NAMALWA (cell line): ENCODE measurements around the gene CAMKV.
"Not testable (repeated sequence)": the region's sequence is repeated elsewhere in the genome, so short reads cannot be mapped to it uniquely, and the experiment has no call there.

Experiments used
- DNase-seq: peaks from one replicate; pipeline ENCODE4 v3.0.0-alpha.2; 2015; ENCODE audit warnings: low spot score

CAMKV gene

DNA sequence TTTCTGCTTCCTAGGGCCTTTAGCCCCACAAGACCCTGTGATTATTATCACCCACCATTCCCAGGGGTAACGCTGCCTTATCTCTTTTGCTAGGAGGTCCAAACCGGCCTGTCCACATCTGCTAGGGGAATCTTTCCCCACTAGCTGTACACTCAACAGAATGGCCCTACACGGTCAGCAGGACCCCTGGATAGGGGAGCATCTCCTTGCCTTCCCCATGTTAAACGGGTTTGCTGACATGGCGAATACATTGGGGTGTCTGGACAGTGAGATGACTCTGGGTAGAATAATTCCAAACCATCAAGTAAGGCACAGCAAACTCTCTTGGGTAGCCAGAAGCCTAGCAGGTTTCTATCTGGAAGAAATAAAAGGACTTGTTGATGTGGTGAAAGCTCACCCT lies 14.0 kb downstream of the CAMKV start:
- DNase-seq: no peak

- DNase-seq: no peak
Measured at GRCh38 chr3:49845694-49846093, 24.0 kb downstream of the CAMKV start.

DNA sequence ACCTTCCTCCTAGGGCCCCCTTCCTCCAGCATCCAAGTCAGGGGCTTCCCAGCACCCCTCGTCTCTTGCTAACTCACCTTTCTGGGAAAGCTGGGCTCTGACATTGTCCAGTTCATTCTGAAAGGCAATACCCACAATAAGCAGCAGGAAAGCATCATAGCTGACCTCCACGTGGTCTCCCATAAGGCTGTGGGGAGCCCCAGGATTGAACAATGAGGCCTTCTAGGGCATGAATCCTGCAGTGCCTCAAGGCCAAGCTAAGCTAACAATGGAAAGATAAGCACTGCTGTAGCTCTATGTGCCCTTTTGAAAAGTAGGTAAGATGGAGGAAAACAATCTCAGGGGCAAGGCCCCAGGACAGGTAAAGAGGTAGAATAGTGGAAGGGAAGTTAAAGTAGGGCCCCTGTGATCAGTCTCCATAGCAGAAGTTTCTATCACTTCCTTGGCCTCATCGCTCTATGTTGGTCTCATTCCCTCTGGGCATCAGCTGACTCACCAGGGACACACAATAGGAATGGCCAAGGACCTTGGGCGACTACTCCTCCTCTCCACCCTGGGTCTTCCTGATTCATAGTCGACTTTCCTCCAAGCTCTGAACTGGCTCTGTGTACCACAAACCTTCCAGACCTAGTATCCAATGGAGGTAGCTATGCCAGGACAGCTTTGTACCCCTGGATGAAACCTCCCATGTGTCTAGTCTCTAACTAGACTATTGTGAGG lies 25.1 kb downstream of the CAMKV start:
- DNase-seq: no peak

GRCh38 chr3:49842843-49843517 lies 26.7 kb downstream of the CAMKV start:
- DNase-seq: no peak

DNA sequence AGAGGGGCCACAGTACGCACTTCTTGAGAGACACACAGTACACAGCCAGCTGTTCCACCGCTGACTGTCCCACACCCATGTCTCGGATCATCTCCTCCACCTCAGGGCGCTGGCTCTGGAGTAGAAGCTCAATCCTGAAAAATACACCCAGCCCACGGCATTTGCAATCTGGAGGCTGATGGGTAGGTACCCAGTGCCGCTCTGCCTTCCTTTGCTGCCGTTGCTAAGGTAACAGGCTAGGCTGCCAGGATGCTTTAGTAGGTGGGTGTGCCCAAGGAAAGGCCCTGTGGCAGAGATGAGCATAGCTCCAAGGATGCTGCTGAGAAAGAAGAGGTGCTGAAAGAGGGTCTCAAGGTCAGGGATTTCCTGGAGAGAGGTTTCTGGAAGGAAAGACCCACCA lies 27.9 kb downstream of the CAMKV start:
- no peak for DNase-seq

DNA sequence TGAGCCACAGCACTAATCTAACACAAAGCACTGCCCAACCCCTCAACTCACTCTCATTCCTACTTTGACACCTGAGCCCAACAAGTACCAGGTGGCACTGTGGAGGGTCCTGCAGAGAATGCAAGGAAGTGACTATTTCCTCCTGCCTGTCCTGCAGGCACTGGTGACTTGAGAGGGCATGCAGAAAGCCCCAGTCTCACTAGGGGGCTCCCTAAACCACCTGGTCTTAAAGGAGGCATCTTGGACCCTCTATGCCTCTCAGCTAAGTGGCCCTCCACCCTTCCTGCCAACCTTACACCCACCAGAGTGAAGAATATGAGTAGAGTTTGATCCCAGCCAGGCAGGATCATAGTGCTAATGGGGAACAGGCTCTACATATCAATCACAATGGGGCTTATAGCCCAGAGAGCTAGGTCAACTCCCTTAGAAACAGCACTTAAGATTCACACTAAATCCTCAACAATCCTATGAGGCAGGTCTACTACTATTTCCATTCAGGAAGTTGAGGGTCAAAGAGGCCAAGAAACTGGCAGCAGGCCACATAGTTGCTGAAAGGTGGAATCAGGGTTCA lies 28.5 kb downstream of the CAMKV start:
- peak; percentile 52 for DNase-seq

DNA sequence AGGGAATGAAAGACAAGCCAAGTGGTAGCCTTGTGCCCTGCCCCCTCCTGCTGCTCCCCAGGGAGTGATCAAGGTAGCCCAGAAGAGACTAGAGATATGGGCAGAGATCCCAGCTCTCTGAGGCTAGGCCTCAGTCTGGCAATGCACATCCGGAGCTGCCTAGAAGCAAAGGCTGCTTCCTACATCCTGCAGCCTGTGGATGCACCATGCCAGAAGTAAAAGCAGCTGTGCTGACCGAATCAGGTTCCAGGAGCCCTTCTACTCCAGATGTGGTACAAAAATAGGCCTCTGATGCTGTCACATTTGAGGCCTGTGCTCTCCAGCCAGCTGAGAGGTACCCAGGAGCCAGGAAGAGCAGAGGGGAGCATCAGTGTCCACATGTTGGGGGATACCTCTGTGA lies 29.3 kb downstream of the CAMKV start:
- DNase-seq: no peak

DNA sequence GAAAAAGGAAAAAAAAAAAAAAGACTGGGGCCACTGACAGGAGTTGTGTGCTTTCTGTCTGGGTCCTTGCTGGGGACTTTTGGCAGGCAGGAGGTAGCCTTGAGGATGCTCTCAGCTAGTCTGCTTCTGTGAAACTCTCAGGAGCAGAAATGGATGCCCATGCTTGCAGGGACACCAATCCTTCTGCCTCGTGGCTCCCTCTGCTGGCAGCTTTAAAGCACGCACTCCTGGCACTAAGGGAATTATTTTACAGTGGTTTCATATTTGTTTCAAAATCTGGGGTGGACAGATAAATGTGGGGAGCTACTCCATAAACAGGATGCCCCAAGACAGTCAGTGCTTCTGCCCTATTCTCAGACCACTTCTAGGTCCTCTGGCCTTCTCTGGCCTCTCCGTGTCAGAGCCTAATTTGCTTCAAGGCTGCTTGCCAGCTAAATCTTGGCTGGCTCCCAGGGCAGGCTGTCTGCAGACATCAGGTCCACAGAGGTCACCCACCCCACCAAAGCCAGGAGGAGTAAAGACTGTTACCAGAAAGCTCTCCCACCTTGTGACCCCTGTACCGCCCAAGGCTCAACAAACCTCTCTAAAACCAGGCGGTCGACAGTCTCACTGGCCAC lies 30.4 kb downstream of the CAMKV start:
- DNase-seq: peak; percentile 73

GRCh38 chr3:49831341-49831740 lies 38.4 kb downstream of the CAMKV start:
- no peak for DNase-seq

DNA sequence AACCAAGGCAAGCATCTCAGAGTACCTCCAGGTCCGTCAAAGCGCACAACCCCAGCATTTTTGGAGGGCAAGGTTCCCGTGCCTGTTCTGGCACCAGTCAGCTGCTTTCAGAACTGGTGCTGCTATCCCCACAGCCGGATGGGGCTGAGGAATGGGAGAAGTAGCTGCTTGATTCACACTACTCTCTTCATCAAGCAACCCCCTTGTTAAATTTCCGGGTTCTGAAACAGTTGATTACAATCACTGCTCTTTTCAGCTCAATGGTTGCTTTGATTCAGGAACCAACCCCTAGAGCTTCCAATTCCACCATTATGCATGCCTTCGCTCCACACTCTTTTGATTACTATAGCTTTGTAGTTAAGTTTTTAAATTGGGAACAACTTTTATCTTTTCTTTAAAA lies 43.7 kb downstream of the CAMKV start:
- DNase-seq: no peak

DNA sequence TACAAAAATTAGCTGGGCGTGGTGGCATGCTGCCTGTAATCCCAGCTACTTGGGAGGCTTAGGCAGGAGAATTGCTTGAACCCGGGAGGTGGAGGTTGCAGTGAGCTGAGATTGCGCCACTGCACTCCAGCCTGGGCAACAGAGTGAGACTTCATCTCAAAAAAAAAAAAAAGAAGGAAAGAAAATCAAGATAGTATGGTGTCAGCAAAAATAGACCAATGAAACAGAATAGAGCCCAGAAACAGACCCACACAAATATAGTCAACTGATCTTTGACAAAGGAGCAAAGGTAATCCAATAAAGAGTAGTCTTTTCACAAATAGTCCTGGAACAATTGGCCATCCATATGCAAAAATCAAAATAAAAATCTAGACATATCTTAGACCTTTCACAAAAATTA lies 46.6 kb downstream of the CAMKV start:
- not testable (repeated sequence) for DNase-seq

GRCh38 chr3:49813497-49814174 lies 56.1 kb downstream of the CAMKV start, which contains the start of gene UBA7:
Gene UBA7, minus strand, starts transcription at chr3:49813953. Its CDS starts 166 bp downstream, at chr3:49813787.
- no peak for DNase-seq

- DNase-seq: no peak
Measured at GRCh38 chr3:49812916-49813496, 56.7 kb downstream of the CAMKV start.
